GM18507 (cell line): ENCODE data around the gene VPS13C.
A peak's percentile ranks its signal among the peaks of the same experiment; 100 is the strongest.

Source experiments
- DNase-seq: peaks from one replicate; pipeline ENCODE4 v3.0.0; 2011; ENCODE audit warnings: low read depth; ENCODE audit not compliant: insufficient read length; ENCODE audit errors: extremely low spot score
- FAIRE-seq: peaks from 2 replicates; lab custom pipeline; 2011; peaks lifted over from hg19 to GRCh38; lab: Jason Lieb, UNC

Gene VPS13C

DNA sequence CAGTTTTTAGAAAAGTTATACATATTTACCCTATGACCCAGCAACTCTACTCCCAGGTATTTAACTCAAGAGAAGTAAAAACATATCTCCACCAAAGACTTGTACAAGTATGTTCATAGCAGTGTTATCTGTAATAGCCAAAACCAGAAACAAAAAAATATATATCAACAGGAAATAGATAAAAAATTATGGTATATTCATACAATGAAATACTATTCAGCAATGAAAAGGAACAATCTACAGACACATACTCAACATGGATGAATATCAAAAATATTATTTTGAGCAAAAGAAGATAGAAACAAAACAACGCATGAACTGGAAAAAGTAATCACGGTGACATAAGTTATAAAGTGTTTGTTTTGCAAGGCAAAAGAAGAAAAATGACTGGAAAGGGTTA is 72.4 kb downstream of the VPS13C start:
- DNase-seq (no peak), FAIRE-seq (no peak)

DNA sequence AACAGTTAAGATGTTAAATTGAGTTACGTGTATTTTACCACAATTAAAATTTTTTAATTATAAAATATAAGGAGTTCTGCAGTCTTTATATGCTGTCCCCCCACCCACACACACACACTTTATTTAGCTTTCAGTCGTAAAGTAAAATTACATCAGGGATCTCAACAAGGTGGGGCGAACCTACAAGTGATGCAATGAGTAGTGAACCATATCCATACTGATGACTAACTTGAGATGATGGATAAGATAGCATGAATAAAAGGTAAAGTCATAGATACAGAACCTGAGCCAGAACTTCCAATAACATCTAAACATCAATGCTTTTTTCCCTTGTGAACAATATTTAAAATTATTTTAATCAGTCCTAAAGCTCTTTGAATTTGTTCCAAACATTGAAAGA is 77.2 kb downstream of the VPS13C start:
- DNase-seq (no peak), FAIRE-seq (no peak)

DNA sequence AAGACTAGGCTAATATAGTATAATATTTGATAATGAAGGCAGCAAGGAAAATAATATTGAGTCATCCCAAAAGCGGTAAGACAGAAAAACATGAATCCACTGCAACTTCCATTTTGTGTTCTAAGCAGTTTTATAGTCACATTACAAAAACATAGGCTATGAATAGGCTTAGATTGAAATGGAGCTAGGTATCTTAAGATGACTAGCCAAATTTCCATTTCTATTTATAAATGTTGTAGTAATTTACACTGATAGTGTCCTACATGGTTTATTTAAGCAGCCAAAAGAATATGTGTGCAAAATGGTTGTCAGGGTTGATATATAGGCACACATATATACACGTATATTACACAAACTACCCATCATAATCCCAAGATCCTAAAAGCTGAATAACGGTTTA is 82.0 kb downstream of the VPS13C start:
- DNase-seq (no peak), FAIRE-seq (no peak)

DNA sequence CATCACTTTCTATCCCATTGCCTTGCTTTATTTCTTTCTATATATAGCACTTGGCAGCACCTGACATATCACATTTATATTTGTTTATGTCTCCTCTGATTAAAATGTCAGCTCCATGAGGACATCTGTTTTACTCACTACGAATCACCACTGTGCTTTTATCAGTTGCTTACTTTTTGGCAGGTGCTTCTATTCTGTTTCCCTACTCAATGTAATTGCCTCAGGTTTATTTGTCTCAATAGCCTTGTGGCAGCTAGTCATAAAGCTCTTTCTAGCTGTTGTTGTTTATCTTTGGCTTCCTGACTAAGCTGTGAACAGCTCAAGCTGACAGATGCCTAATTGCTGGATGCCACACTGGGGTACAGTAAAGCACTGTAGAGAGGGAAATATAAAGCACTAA is 85.5 kb downstream of the VPS13C start:
- FAIRE-seq = no peak

DNA sequence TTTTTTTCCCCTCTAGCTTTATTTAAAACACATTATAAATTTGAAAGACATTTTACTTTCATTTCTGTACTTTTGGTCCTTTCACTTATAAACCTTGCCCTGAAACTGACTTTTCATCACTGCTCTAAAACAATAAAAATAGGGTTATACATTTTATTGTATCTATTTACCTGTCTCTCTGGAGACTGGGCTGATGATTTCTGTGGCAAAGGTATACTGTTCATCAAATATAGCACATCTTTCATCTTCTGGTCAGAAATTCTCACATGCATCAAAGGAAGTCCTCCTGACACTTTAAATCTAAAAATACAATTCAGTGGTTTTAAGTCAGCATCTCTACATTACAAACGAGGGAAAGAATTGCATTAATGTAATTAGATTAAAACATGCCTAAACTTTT is 86.1 kb downstream of the VPS13C start:
- no peak for DNase-seq
- FAIRE-seq = no peak

More for the DNA sequence above, 85.5 kb downstream of the VPS13C start:
- DNase-seq = no peak

DNA sequence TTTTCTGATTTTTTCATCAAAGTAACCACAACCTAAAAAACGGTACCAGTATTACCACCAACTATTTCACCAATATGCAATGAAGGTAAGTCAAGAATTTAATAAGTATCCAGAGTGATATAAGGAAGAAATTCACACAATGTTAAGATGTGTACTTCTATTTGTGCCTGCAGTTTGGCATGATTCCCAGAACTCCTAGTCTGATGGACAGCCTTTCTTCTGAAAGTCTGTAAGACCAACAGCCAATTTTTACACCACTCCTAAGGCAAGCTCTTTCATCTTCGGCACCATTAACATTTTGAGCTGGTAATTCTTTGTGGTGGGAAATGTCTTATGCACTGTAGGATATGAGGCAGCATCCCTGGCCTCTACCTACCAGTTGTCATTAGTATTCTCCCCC is 108.3 kb downstream of the VPS13C start:
- no peak for DNase-seq
- no peak for FAIRE-seq

DNA sequence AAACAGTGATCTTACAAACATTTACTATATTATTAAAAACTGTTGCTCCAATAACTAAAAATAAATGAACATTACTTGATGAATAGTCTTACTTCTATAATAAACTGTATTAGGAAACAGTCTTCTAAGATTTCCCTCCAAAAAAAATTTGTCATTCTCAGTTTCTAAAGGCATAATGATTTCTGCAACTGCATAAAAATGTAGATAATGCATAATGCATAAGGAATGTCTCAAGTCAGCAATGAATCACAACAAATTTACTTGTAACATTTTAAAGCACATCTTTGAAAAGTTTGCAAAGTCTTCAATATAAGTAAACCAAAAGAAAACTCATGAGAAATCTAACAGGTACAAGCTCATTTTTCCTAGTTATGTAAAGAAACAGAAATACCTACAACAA is 113.5 kb downstream of the VPS13C start:
- FAIRE-seq = no peak
- DNase-seq = no peak

DNA sequence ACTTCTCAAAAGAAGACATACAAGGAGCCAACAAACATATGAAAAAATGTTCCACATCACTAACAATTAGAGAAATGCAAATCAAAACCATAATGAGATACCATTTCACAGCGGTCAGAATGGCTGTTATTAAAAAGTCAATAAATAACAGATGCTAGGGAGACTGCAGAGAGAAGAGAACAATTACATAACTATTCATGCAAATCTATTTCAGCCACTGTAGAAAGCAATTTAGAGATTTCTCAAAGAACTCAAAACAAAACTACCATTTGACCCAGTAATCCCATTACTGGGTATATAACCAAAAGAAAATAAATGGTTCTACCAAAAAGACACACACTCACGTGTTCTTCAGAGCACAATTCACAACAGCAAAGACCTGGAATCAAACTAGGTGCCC is 116.3 kb downstream of the VPS13C start:
- FAIRE-seq = peak; percentile 18
- no peak for DNase-seq

DNA sequence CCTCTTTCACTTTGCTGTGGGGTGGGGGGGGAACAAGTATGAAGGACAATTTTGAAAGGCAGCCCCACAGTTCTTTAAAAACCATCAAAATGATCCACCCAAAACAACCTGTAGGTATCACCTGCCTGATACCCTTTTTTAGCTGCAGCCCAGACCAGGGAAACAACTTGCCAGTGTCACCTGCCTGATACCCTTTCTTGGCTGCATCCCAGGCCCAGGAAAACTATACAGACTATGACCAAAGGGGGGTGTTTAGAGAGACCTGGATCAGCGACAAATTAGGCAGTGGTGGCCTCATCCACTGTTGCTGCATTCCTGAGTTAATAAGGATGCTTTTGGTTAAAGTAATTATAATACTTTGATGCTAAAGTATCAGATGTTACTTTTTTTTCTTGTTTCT is 122.0 kb downstream of the VPS13C start:
- FAIRE-seq (no peak), DNase-seq (no peak)

DNA sequence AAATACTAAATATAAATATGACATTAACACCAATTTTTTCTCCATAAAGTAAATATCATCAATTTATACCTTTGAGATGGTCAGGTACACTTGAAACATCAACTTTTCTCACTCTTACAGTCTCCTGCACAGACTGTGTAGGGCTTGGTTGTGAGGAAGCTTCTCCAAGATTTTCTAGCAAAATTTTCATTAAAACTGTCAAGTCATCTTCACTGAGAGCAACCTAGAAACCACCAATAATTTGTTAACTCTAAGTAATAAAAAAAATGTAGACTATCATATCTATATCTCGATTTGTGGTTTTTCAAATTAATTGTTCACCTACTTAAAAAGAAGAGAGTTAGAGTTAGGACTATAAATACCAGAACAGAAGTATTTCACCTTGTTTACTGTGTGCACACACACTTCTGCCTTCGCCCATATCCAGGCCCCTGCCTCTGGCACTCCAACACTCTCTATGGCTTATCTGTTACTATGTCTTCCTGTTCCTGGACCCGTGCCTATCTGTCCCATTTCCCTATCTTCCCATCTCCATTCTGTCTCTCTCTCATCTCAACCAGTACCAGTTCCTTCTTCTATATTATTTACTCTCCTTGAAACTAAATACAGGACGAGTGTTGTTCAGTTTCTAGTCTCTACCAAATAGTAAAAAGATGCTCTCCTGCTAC is 123.6 kb downstream of the VPS13C start:
- DNase-seq (no peak), FAIRE-seq (no peak)

DNA sequence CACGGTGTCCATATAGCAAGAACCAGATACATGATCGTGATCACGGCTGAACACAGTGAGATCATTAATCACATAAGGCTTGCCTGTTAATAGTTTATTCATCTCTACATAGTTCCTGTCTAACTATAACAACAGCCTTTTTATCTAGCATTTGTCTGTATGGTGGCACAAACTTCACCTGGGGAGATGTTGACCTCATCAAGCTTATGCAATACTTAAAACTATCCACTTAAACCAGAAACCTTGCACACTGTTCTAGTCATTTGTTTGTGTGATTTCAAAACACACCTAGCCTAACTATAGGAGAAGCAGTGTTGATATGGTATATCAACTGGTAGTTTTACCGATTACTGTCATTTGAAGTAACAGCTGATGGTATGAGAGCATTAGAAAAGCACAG is 124.8 kb downstream of the VPS13C start:
- FAIRE-seq = no peak
- no peak for DNase-seq

DNA sequence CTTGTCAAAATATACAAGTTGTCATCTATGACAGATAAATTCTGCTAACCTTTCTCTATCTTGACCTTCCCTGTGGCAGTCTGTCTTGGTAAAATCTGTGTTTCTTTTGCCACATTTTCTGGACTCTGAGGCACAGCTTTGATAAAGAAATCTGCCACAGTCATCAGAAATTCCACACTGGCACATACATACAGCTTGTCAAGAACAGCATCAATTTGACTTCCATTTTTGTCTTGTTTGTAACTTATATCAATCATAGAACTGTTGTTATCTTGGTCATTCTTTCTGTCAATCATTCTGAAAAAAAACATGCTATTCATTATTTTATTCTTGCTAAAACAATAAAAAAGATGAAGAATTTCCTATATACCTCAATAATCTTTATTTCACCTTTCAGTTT is 130.8 kb downstream of the VPS13C start:
- DNase-seq = no peak
- no peak for FAIRE-seq

DNA sequence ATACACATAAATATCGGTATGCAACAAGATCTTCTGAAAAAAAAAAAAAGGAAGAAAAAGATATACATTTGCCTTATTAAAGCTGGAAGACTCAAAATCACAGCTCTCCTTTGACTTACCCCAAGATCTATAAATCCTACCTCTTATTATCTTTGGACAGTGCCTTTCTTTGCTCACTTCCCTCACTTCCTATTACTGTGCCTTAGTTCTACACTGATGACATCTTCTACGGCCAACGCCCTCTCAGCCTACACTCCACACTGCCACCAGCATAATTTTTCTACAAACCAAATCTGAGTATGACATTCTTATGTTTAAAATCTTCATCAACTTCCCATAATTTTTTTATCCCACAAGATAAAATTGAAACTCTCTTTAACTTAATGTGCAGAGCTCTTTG is 137.1 kb downstream of the VPS13C start:
- FAIRE-seq (no peak), DNase-seq (no peak)

DNA sequence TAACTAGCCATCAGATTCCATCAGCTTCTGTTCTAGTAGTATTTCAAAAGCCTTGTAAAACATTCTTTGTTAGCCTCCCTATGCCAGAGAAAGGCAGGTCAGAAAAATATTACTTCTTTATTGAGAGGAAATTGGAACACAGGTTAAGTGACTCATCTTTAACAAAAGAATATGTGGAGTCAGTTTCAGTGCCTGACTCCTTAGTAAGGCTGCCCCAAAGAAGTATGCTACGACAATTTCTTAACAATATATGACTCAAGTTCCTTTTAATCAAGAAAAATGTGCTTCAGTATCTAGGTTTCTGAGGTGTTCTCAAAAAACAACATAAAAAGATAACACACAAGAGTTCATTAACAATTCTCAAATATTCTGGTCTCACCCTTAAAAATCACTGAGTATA is 139.2 kb downstream of the VPS13C start:
- FAIRE-seq = no peak

DNA sequence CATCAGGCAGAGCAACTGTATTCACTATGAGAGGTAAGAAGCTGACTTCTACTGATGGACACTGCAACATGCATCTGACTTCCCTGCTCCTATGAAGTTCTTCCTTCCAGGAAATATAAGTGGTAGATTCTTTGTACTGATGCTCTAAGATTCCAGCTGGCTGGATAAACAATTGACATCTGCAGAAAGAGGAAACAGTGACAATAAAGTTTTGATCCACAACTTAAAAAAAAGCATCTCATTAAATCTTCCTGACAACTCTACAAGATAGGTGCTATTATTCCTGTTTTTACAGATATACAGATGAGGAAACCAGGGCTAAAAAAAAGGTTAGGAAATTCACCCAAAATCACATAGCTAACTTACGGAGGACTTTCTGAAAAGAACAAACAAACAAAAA is 142.8 kb downstream of the VPS13C start:
- FAIRE-seq = no peak
- no peak for DNase-seq

More for the DNA sequence above, 139.2 kb downstream of the VPS13C start:
- no peak for DNase-seq

DNA sequence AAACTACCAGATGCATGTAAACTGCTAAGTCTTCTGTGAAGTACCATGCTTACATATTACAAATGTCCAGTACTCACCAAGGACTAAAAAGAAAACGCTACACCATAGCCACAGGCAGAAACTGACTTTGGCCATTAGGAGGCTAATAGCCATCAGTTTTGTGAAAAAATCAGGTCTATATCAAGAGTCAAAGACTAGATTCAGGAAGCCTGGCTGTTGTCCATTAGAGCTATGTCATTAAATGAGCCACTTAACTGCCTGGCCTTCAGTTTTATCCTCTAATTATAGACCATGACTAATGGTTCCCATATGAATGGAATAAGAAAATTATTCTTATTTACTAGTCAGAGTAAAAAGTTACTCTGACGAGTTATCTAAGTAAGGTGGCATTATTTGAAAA is 144.1 kb downstream of the VPS13C start:
- no peak for FAIRE-seq
- DNase-seq = no peak

DNA sequence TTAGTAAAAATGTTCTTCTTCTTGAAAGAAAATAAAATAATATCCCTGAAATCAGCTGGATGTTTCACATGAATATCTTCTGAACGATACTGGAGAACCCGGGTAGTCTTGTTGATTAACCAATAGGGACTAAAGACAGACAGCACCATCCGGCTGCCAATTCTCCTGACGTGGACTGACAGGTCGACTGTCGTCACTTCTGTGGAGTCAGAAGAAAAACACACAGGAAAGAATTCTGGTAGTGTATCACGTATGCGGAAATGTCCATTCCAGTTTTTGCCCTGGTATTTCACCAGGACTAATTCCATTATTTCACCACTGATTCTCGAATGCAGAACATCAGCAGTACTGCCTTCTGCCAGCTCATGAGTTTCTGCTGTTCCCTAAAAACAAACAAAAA is 144.6 kb downstream of the VPS13C start:
- DNase-seq (no peak), FAIRE-seq (no peak)

DNA sequence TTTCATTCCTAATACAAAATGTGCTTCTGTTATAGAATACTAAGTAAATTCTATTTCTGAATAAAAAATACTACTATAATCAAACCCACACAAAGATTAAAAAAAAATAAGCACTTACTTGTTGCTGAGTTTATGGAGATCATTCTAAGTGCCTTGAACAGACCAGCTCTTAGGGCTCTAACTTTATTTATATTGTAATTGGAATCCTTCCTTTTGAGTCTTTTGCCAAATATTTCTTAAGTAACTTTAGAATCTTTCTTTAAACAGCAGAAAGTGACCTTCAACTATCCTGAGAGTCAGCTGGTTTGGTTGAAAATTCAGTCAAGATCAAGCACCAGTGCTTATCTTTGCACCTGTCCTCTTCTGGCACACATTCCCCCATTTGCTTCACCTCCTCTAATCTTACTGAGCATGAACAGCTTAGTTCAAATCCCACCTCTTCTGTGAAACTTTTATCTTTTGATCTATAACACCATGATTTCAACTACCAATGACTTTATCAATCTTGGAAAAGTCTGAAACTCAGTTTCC is 149.3 kb downstream of the VPS13C start:
- DNase-seq = no peak
- FAIRE-seq = no peak

DNA sequence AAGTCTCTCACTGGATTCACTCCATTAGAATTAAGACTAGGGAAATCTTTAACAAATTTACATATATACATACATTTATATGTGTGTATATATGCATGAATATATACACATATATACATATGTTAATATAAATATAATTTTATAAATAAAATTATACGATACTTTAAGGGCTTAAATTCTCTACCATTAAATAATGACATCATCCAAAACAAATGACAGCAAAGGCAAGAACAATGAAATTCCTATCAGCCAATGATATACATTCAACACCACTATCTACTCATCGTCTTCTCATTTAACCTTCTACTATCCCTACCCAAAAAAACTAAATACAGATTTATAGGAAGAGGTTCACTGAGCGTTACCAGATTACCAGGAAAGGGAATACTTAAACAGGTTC is 152.0 kb downstream of the VPS13C start:
- DNase-seq (no peak), FAIRE-seq (no peak)

DNA sequence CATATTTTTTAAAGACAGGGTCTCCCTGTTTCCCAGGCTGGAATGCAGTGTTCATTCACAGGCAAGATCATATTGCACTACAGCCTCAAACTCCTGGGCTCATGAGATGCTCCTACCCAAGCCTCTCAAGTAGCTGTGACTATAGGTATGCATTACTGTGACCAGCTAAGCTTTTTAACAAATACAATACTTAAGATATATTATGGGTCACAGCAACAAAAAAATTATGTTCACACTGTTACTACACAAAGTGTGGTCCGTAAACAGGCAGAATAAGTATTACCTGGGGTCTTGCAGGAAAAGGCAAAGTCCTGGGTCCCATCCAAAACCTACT is 152.5 kb downstream of the VPS13C start:
- DNase-seq = no peak
- no peak for FAIRE-seq

DNA sequence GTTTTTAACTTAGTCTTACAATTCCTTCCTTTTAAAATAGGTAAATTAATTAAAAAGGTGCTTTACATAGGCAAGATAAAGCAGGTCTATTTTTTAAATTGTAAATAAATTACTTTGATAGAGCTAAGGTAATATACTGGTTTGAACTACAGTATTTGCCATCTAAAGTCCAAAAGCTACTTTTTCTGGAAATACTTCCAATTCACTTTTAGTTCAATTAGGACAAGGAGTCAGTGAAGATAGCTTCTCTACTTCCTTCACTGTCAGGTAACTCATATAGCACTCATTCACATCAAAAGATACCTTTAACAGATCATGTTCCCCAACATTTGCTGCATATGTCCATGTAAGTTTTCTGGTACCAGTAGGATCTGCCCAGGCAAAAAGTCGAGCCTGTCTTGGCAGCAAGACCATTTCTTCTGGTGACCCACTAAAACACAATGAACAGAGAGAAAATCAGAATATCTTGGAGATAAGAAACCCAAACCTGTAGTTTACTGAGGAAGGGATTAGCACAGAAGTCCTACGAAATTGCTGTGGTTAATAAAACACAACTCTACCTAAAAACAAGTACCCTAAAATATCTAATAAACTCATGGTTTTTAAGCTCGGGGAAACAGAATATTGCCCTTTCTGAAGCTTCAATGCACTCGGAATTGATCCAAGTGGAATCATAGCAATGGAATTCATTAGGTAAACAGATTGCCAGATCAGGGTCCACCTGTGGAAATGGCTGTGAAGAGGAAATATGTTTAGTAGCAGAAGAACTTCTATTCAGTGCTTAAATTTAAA is 153.1 kb downstream of the VPS13C start:
- FAIRE-seq (no peak), DNase-seq (no peak)
